ENCODE data around the gene MYL6. TPM values are rescaled to one million over a fixed set of nuclear protein-coding genes. Genes with fewer than 3 reads are reported as not detected.
A peak's percentile ranks its signal among the peaks of the same experiment; 100 is the strongest.
"Not testable (repeated sequence)": the region's sequence is repeated elsewhere in the genome, so short reads cannot be mapped to it uniquely, and the experiment has no call there.

Gene MYL6
- polyA plus RNA-seq, 2 donors = 1,769 to 2,908 TPM

GRCh38 chr12:56155256-56155845 is 2.8 kb upstream of the MYL6 start:
- Histone ChIP-seq H3K4me3 (ENCODE audit: low read depth in 1 of 2, low read length in 2 of 2) (no peak overlapping the region), H3K27me3 (ENCODE audit: control insufficient read depth in 1 of 2, insufficient read depth in 2 of 2, low read length in 2 of 2) (no peaks in the 10 kb centered on the region), H3K36me3 (ENCODE audit: control insufficient read depth in 2 of 2, insufficient read depth in 2 of 2, low read length in 1 of 2) (peaks cover 4 to 9% of the 10 kb centered on the region in 2 donors), H3K4me1 (ENCODE audit: control insufficient read depth in 2 of 2, insufficient read depth in 2 of 2, low read length in 1 of 2) (peaks cover 0 to 6% of the 10 kb centered on the region in 2 donors), H3K9me3 (ENCODE audit: control insufficient read depth in 2 of 2, insufficient read depth in 1 of 2, low read depth in 1 of 2, low read length in 1 of 2) (no peaks in the 10 kb centered on the region), H3K27ac (ENCODE audit: low read depth in 2 of 2, low read length in 1 of 2) (no peak overlapping the region)
- WGBS, 2 donors = 88 to 92% methylated on average over 11 of the region's 11 CpGs

- not testable (repeated sequence) for H3K27me3 ChIP-seq (ENCODE audit: control insufficient read depth in 1 of 2, insufficient read depth in 2 of 2, low read length in 2 of 2); H3K4me3 ChIP-seq (ENCODE audit: low read depth in 1 of 2, low read length in 2 of 2); H3K9me3 ChIP-seq (ENCODE audit: control insufficient read depth in 2 of 2, insufficient read depth in 1 of 2, low read depth in 1 of 2, low read length in 1 of 2)
- Histone ChIP-seq H3K36me3 (ENCODE audit: control insufficient read depth in 2 of 2, insufficient read depth in 2 of 2, low read length in 1 of 2) (peaks cover 7 to 20% of the 10 kb centered on the region in 2 donors), H3K4me1 (ENCODE audit: control insufficient read depth in 2 of 2, insufficient read depth in 2 of 2, low read length in 1 of 2) (peaks cover 5 to 11% of the 10 kb centered on the region in 2 donors), H3K27ac (ENCODE audit: low read depth in 2 of 2, low read length in 1 of 2) (peak overlapping the region; percentile 95 to 97)
- 85 to 90% methylated on average over 21 of the region's 21 CpGs for WGBS, 2 donors
Observed at GRCh38 chr12:56156464-56157200, 1.5 kb upstream of the MYL6 start.

GRCh38 chr12:56157201-56158028 is 744 bp upstream of the MYL6 start:
- Histone ChIP-seq H3K4me3 (ENCODE audit: low read depth in 1 of 2, low read length in 2 of 2) (peak overlapping the region; percentile 49 to 99), H3K27me3 (ENCODE audit: control insufficient read depth in 1 of 2, insufficient read depth in 2 of 2, low read length in 2 of 2) (no peaks in the 10 kb centered on the region), H3K27ac (ENCODE audit: low read depth in 2 of 2, low read length in 1 of 2) (peak overlapping the region; percentile 95 to 97), H3K4me1 (ENCODE audit: control insufficient read depth in 2 of 2, insufficient read depth in 2 of 2, low read length in 1 of 2) (peaks cover 5 to 11% of the 10 kb centered on the region in 2 donors), H3K36me3 (ENCODE audit: control insufficient read depth in 2 of 2, insufficient read depth in 2 of 2, low read length in 1 of 2) (peaks cover 7 to 24% of the 10 kb centered on the region in 2 donors), H3K9me3 (ENCODE audit: control insufficient read depth in 2 of 2, insufficient read depth in 1 of 2, low read depth in 1 of 2, low read length in 1 of 2) (no peaks in the 10 kb centered on the region)
- WGBS, 2 donors = 4 to 5% methylated on average over 45 of the region's 45 CpGs

GRCh38 chr12:56158926-56159461 is 835 bp downstream of the MYL6 start:
- peaks cover 11 to 29% of the 10 kb centered on the region in 2 donors for H3K36me3 ChIP-seq (ENCODE audit: control insufficient read depth in 2 of 2, insufficient read depth in 2 of 2, low read length in 1 of 2)
- H3K4me1 ChIP-seq (ENCODE audit: control insufficient read depth in 2 of 2, insufficient read depth in 2 of 2, low read length in 1 of 2) = peaks cover 5 to 8% of the 10 kb centered on the region in 2 donors
- peak overlapping the region; percentile 79 to 99 for H3K4me3 ChIP-seq (ENCODE audit: low read depth in 1 of 2, low read length in 2 of 2)
- H3K9me3 ChIP-seq (ENCODE audit: control insufficient read depth in 2 of 2, insufficient read depth in 1 of 2, low read depth in 1 of 2, low read length in 1 of 2) = no peaks in the 10 kb centered on the region
- no peaks in the 10 kb centered on the region for H3K27me3 ChIP-seq (ENCODE audit: control insufficient read depth in 1 of 2, insufficient read depth in 2 of 2, low read length in 2 of 2)
- 0 to 1% methylated on average over 6 of the region's 6 CpGs for WGBS, 2 donors
- peak overlapping the region; percentile 96 to 100 for H3K27ac ChIP-seq (ENCODE audit: low read depth in 2 of 2, low read length in 1 of 2)

GRCh38 chr12:56159482-56160192 is 1.5 kb downstream of the MYL6 start:
- H3K9me3 ChIP-seq (ENCODE audit: control insufficient read depth in 2 of 2, insufficient read depth in 1 of 2, low read depth in 1 of 2, low read length in 1 of 2) = no peaks in the 10 kb centered on the region
- H3K4me3 ChIP-seq (ENCODE audit: low read depth in 1 of 2, low read length in 2 of 2) = peak overlapping the region; percentile 79 to 99
- H3K36me3 ChIP-seq (ENCODE audit: control insufficient read depth in 2 of 2, insufficient read depth in 2 of 2, low read length in 1 of 2) = peaks cover 11 to 34% of the 10 kb centered on the region in 2 donors
- WGBS, 2 donors = 7 to 18% methylated on average over 8 of the region's 8 CpGs
- H3K27me3 ChIP-seq (ENCODE audit: control insufficient read depth in 1 of 2, insufficient read depth in 2 of 2, low read length in 2 of 2) = no peaks in the 10 kb centered on the region
- peak overlapping the region; percentile 96 to 100 for H3K27ac ChIP-seq (ENCODE audit: low read depth in 2 of 2, low read length in 1 of 2)
- H3K4me1 ChIP-seq (ENCODE audit: control insufficient read depth in 2 of 2, insufficient read depth in 2 of 2, low read length in 1 of 2) = peaks cover 5 to 8% of the 10 kb centered on the region in 2 donors

- peak overlapping the region; percentile 96 to 100 for H3K27ac ChIP-seq (ENCODE audit: low read depth in 2 of 2, low read length in 1 of 2)
- H3K9me3 ChIP-seq (ENCODE audit: control insufficient read depth in 2 of 2, insufficient read depth in 1 of 2, low read depth in 1 of 2, low read length in 1 of 2) = no peaks in the 10 kb centered on the region
- peaks cover 14 to 36% of the 10 kb centered on the region in 2 donors for H3K36me3 ChIP-seq (ENCODE audit: control insufficient read depth in 2 of 2, insufficient read depth in 2 of 2, low read length in 1 of 2)
- peaks cover 5 to 8% of the 10 kb centered on the region in 2 donors for H3K4me1 ChIP-seq (ENCODE audit: control insufficient read depth in 2 of 2, insufficient read depth in 2 of 2, low read length in 1 of 2)
- H3K4me3 ChIP-seq (ENCODE audit: low read depth in 1 of 2, low read length in 2 of 2) = peak overlapping the region; percentile 79 to 99
- no peaks in the 10 kb centered on the region for H3K27me3 ChIP-seq (ENCODE audit: control insufficient read depth in 1 of 2, insufficient read depth in 2 of 2, low read length in 2 of 2)
- WGBS, 2 donors = 22 to 33% methylated on average over 7 of the region's 7 CpGs
Observed at GRCh38 chr12:56160193-56160763, 2.1 kb downstream of the MYL6 start.

GRCh38 chr12:56160894-56161689 is 2.9 kb downstream of the MYL6 start:
- WGBS, 2 donors = 57 to 63% methylated on average over 11 of the region's 11 CpGs
- no peaks in the 10 kb centered on the region for H3K9me3 ChIP-seq (ENCODE audit: control insufficient read depth in 2 of 2, insufficient read depth in 1 of 2, low read depth in 1 of 2, low read length in 1 of 2)
- peaks cover 17 to 39% of the 10 kb centered on the region in 2 donors for H3K36me3 ChIP-seq (ENCODE audit: control insufficient read depth in 2 of 2, insufficient read depth in 2 of 2, low read length in 1 of 2)
- H3K4me1 ChIP-seq (ENCODE audit: control insufficient read depth in 2 of 2, insufficient read depth in 2 of 2, low read length in 1 of 2) = peaks cover 5 to 8% of the 10 kb centered on the region in 2 donors
- H3K4me3 ChIP-seq (ENCODE audit: low read depth in 1 of 2, low read length in 2 of 2) = peak overlapping the region; percentile 79 to 99
- H3K27ac ChIP-seq (ENCODE audit: low read depth in 2 of 2, low read length in 1 of 2) = peak overlapping the region; percentile 96 to 100
- H3K27me3 ChIP-seq (ENCODE audit: control insufficient read depth in 1 of 2, insufficient read depth in 2 of 2, low read length in 2 of 2) = no peaks in the 10 kb centered on the region

GRCh38 chr12:56161690-56162351 is 3.7 kb downstream of the MYL6 start:
- Histone ChIP-seq H3K27me3 (ENCODE audit: control insufficient read depth in 1 of 2, insufficient read depth in 2 of 2, low read length in 2 of 2) (no peaks in the 10 kb centered on the region), H3K4me1 (ENCODE audit: control insufficient read depth in 2 of 2, insufficient read depth in 2 of 2, low read length in 1 of 2) (peaks cover 5 to 8% of the 10 kb centered on the region in 2 donors), H3K36me3 (ENCODE audit: control insufficient read depth in 2 of 2, insufficient read depth in 2 of 2, low read length in 1 of 2) (peaks cover 17 to 39% of the 10 kb centered on the region in 2 donors), H3K4me3 (ENCODE audit: low read depth in 1 of 2, low read length in 2 of 2) (peak overlapping the region in 1 of 2 donors; percentile 99), H3K27ac (ENCODE audit: low read depth in 2 of 2, low read length in 1 of 2) (peak overlapping the region; percentile 96 to 100), H3K9me3 (ENCODE audit: control insufficient read depth in 2 of 2, insufficient read depth in 1 of 2, low read depth in 1 of 2, low read length in 1 of 2) (no peaks in the 10 kb centered on the region)
- 71% methylated on average over 10 of the region's 10 CpGs for WGBS, 2 donors
